Stomach (tissue), 9 donors: ENCODE results near the gene B3GAT2. TPM values are rescaled to one million over a fixed set of nuclear protein-coding genes. Genes with fewer than 3 reads are reported as not detected.

ENCODE experiments used
- DNase-seq, 2 donors: peaks; one replicate each; pipeline versions ENCODE4 v3.0.0 to v3.0.0-alpha.2; 2013 to 2019
- H3K27ac ChIP-seq, 5 donors: fragments of 200-600 bp in 4 of 5; sonication (generic) in 4 of 5; one replicate each; pipeline ENCODE4 v1.5.1; 2013 to 2019; ENCODE audit warnings: mild to moderate bottlenecking in 1 of 5, moderate library complexity in 1 of 5
- H3K27me3 ChIP-seq, 3 donors: fragments of 200-600 bp; sonication (generic); one replicate each; pipeline ENCODE4 v1.5.1; 2017 to 2019; ENCODE audit warnings: mixed run types in 1 of 3
- H3K36me3 ChIP-seq, 4 donors: fragments of 200-600 bp; sonication (generic); 1 replicate in 3 of 4; 2 replicates in 1 of 4; pipeline ENCODE4 v1.5.1; 2016 to 2019
- H3K4me1 ChIP-seq, 4 donors: fragments of 200-600 bp; sonication (generic); one replicate each; pipeline ENCODE4 v1.5.1; 2016 to 2019
- H3K4me3 ChIP-seq, 4 donors: fragments of 200-600 bp; sonication (generic) in 3 of 4; one replicate each; pipeline ENCODE4 v1.5.1; 2016 to 2019; ENCODE audit warnings: mild to moderate bottlenecking in 1 of 4
- H3K9me3 ChIP-seq, 4 donors: fragments of 200-600 bp; sonication (generic); one replicate each; pipeline ENCODE4 v1.5.1; 2016 to 2019
- CTCF ChIP-seq, 7 experiments: fragments of 450-650 bp in 4 of 7; fragments of 200-600 bp in 3 of 7; sonication (generic) in 3 of 7; IDR thresholded peaks; one replicate each; pipeline ENCODE4 v1.5.1; 2016 to 2019; ENCODE audit warnings: antibody characterized with exemption in 7 of 7, control low read depth in 2 of 7, mild to moderate bottlenecking in 1 of 7
- EP300 ChIP-seq: sonication (generic); formaldehyde crosslinking; IDR thresholded peaks from one replicate; pipeline ENCODE4 v1.6.1; 2017; ENCODE audit warnings: antibody characterized with exemption
- POLR2A ChIP-seq, 4 donors: fragments of 450-650 bp; IDR thresholded peaks; one replicate each; pipeline ENCODE4 v1.6.1; 2016; ENCODE audit warnings: antibody characterized with exemption in 4 of 4, control low read depth in 2 of 4, mild to moderate bottlenecking in 1 of 4, moderate library complexity in 1 of 4
- POLR2AphosphoS5 ChIP-seq, 3 donors: sonication (generic); formaldehyde crosslinking; IDR thresholded peaks; one replicate each; pipeline ENCODE4 v1.6.1; 2016; ENCODE audit warnings: antibody characterized with exemption in 3 of 3
- WGBS, 5 donors: extraction: QIAGEN DNeasy Blood & Tissue Kit in 3 of 5; methylation state at CpG; one replicate each; pipeline versions ENCODE4 v1.1.5 to v1.1.7; 2013 to 2018; 5-methylcytosine and 5-hydroxymethylcytosine counted together
- intact Hi-C: fragments of 100-400 bp; cut with DNase I; formaldehyde crosslinking; loops from one replicate; pipeline ENCODE4 v1.15.1; 2023; ENCODE audit warnings: low total_unique reads
- polyA plus RNA-seq, 3 donors: library from polyadenylated mRNA; stranded (reverse); fragments of 200-250 nt; gene quantifications; one replicate each; pipeline ENCODE4 v1.2.3, GENCODE V29; 2013
- total RNA-seq, 5 donors: library from RNA; depleted of rRNA; stranded (reverse); fragments of >200 nt; gene quantifications; one replicate each; pipeline versions ENCODE4 v1.1.0 to v1.2.3, GENCODE V29; 2014 to 2016
- donor health status: healthy with polysubstance abuse.
- donor health status: Bipolar disorder and iron deficiency.
- donor health status: healthy.

The B3GAT2 gene
- total and polyA plus RNA-seq, 8 donors, result 0.06 to 1.1 (median 0.14) TPM; not detected in 4

DNA sequence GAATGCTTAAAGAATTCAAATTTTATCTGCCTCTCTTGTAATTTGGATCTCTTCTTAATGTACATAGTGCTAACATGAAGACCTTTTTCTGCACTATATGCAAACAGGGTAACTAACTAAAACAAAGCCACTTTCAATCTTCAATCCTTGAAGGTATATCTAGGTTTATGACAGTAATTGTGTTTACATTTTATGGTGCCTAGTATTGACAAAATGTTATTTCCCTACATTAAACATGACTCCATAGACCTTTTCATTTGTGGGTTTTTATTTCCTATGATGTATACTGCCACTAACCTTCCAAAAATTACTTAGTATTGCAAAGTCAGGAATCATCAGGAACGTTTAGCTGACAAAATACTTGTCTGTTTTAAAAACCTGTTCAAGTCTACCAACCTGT, 95.9 kb downstream of the B3GAT2 start:
- H3K27me3 ChIP-seq, result no peaks in the 10 kb centered on the region
- H3K27ac ChIP-seq, result no peak overlapping the region
- TF ChIP-seq CTCF (IDR thresholded peaks at IDR 0.05) (no peak), EP300 (no peak), POLR2A (IDR thresholded peaks at IDR 0.05) (no peak), POLR2AphosphoS5 (IDR thresholded peaks at IDR 0.05) (no peak)
- H3K4me3 ChIP-seq, result no peak overlapping the region
- peaks cover 0 to 53% (median 38%) of the 10 kb centered on the region in 4 donors for H3K36me3 ChIP-seq
- no peaks in the 10 kb centered on the region for H3K9me3 ChIP-seq
- intact Hi-C loops, result no loop called here
- 78 to 91% (median 89%) methylated on average over 1 of the region's 1 CpG for WGBS, 5 donors
- no peak for DNase-seq
- no peaks in the 10 kb centered on the region for H3K4me1 ChIP-seq

GRCh38 chr6:70860045-70860444, 96.8 kb downstream of the B3GAT2 start:
- TF ChIP-seq EP300 (no peak), POLR2AphosphoS5 (IDR thresholded peaks at IDR 0.05) (no peak), POLR2A (IDR thresholded peaks at IDR 0.05) (no peak), CTCF (IDR thresholded peaks at IDR 0.05) (no peak)
- intact Hi-C loops, result no loop called here
- H3K9me3 ChIP-seq, result no peaks in the 10 kb centered on the region
- WGBS, 5 donors, result 89 to 97% (median 93%) methylated on average over 1 of the region's 1 CpG
- no peak for DNase-seq
- no peak overlapping the region for H3K27ac ChIP-seq
- H3K4me1 ChIP-seq, result no peaks in the 10 kb centered on the region
- no peak overlapping the region for H3K4me3 ChIP-seq
- H3K27me3 ChIP-seq, result no peaks in the 10 kb centered on the region
- H3K36me3 ChIP-seq, result peaks cover 0 to 54% (median 41%) of the 10 kb centered on the region in 4 donors

DNA sequence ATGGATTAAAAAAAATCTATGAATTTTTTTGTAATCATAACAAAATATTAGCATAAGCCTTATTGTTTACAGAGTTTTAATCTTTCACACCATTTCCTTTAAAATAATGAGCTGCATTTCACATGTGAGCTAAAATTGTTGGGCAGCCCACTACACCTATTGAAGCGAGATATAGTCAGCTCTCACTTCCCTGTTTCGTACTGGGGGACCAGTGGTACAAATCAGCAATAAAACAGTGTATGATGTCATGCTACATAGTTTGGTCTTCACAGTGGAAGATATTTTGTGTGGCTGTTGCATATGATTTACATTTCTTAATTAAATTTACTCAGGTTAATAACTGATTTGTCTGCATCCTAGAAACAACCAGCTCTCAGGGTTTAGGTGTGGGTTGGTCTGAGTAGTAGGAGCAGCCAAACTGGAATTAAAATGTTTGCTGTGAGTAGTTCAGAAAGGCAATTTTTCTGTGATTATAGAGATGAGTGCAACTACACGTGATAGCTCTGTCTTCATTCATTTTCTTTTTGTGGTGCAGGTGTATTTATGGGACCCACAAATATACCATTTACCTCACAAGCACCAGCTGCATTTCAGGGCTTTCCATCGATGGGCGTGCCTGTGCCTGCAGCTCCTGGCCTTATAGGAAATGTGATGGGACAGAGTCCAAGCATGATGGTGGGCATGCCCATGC, 99.3 kb downstream of the B3GAT2 start:
- intact Hi-C loops, result no loop called here
- WGBS, 5 donors, result 78 to 88% (median 83%) methylated on average over 5 of the region's 5 CpGs

GRCh38 chr6:70852667-70853246, 104.1 kb downstream of the B3GAT2 start:
- no peak for DNase-seq
- TF ChIP-seq POLR2A (IDR thresholded peaks at IDR 0.05) (no peak), EP300 (no peak), POLR2AphosphoS5 (IDR thresholded peaks at IDR 0.05) (no peak), CTCF (IDR thresholded peaks at IDR 0.05) (no peak)
- Histone ChIP-seq H3K36me3 (peaks cover 0 to 36% (median 23%) of the 10 kb centered on the region in 4 donors), H3K4me1 (no peaks in the 10 kb centered on the region), H3K9me3 (no peaks in the 10 kb centered on the region), H3K4me3 (no peak overlapping the region), H3K27ac (no peak overlapping the region), H3K27me3 (no peaks in the 10 kb centered on the region)
- intact Hi-C loops, result no loop called here

More for the DNA sequence above, 99.3 kb downstream of the B3GAT2 start:
- Histone ChIP-seq H3K27me3 (no peaks in the 10 kb centered on the region), H3K9me3 (no peaks in the 10 kb centered on the region), H3K4me3 (no peak overlapping the region), H3K27ac (no peak overlapping the region), H3K4me1 (no peaks in the 10 kb centered on the region), H3K36me3 (peaks cover 0 to 69% (median 57%) of the 10 kb centered on the region in 4 donors)
- TF ChIP-seq EP300 (no peak), POLR2A (IDR thresholded peaks at IDR 0.05) (no peak), POLR2AphosphoS5 (IDR thresholded peaks at IDR 0.05) (no peak), CTCF (IDR thresholded peaks at IDR 0.05) (no peak)
- DNase-seq, result no peak
